ENCODE data around the gene TMEM213.
A peak's percentile ranks its signal among the peaks of the same experiment; 100 is the strongest.
"Not testable (repeated sequence)": the region's sequence is repeated elsewhere in the genome, so short reads cannot be mapped to it uniquely, and the experiment has no call there.

The TMEM213 gene

GRCh38 chr7:138798836-138799235 is 1.0 kb downstream of the TMEM213 start:
- DNase-seq, result no peak

GRCh38 chr7:138799336-138800000 is 1.7 kb downstream of the TMEM213 start:
- DNase-seq, result no peak

- DNase-seq, result no peak
Observed at GRCh38 chr7:138801256-138801655, 3.5 kb downstream of the TMEM213 start.

- DNase-seq, result no peak
Observed at GRCh38 chr7:138802706-138803105, 4.9 kb downstream of the TMEM213 start.

- no peak for DNase-seq
Observed at GRCh38 chr7:138804618-138805017, 6.8 kb downstream of the TMEM213 start.

GRCh38 chr7:138809346-138809745 is 11.6 kb downstream of the TMEM213 start:
- DNase-seq, result no peak

GRCh38 chr7:138811327-138811726 is 13.5 kb downstream of the TMEM213 start:
- not testable (repeated sequence) for DNase-seq

GRCh38 chr7:138813945-138814344 is 16.2 kb downstream of the TMEM213 start:
- DNase-seq, result no peak

GRCh38 chr7:138814816-138815332 is 17.1 kb downstream of the TMEM213 start:
- no peak for DNase-seq

GRCh38 chr7:138816650-138817049 is 18.9 kb downstream of the TMEM213 start:
- no peak for DNase-seq

GRCh38 chr7:138819625-138820024 is 21.8 kb downstream of the TMEM213 start:
- DNase-seq, result no peak

GRCh38 chr7:138821912-138822311 is 24.1 kb downstream of the TMEM213 start:
- DNase-seq, result no peak

- no peak for DNase-seq
Observed at GRCh38 chr7:138822867-138823535, 25.2 kb downstream of the TMEM213 start.

- DNase-seq, result peak; percentile 72
Observed at GRCh38 chr7:138825049-138825721, 27.4 kb downstream of the TMEM213 start.

- DNase-seq, result no peak
Observed at GRCh38 chr7:138828302-138828701, 30.5 kb downstream of the TMEM213 start.

- DNase-seq, result no peak
Observed at GRCh38 chr7:138829335-138829734, 31.5 kb downstream of the TMEM213 start.

GRCh38 chr7:138832966-138833365 is 35.2 kb downstream of the TMEM213 start:
- no peak for DNase-seq

GRCh38 chr7:138833596-138833995 is 35.8 kb downstream of the TMEM213 start:
- no peak for DNase-seq

GRCh38 chr7:138834583-138834982 is 36.8 kb downstream of the TMEM213 start:
- no peak for DNase-seq

GRCh38 chr7:138835087-138835486 is 37.3 kb downstream of the TMEM213 start:
- DNase-seq, result no peak

GRCh38 chr7:138837627-138838026 is 39.8 kb downstream of the TMEM213 start:
- DNase-seq, result peak; percentile 30

GRCh38 chr7:138838166-138838565 is 40.4 kb downstream of the TMEM213 start:
- peak; percentile 7 for DNase-seq

GRCh38 chr7:138842111-138842510 is 44.3 kb downstream of the TMEM213 start:
- DNase-seq, result no peak

All from NCI-H146 (cell line).